Measurements from ENCODE around the gene STARD8.

GRCh38 chrX:68671221-68671620 is 23.8 kb downstream of the STARD8 start:
- no peak for TF ChIP-seq CTCF (conservative IDR thresholded peaks at IDR 0.05)
- TF ChIP-seq ZFX (IDR thresholded peaks at IDR 0.05): no peak
